HepG2 (cell line): ENCODE data around the gene MLLT1. TPM values are rescaled to one million over a fixed set of nuclear protein-coding genes. Genes with fewer than 3 reads are reported as not detected.

Experiments
- ATAC-seq: fragments of 200-7000 bp; cut with Tn5 transposase; 3 replicates; pipeline ENCODE4 v1.9.1; 2020; ENCODE audit warnings: mild to moderate bottlenecking, moderate library complexity
- BruUV-seq: library from RNA; stranded (reverse); fragments of 400-500 nt; replicated peaks from 2 replicates; lab custom pipeline; 2021; lab: Mats Ljungman, UMichigan
- CTCF ChIA-PET: fragments of 300-600 bp; formaldehyde crosslinking; extraction: SDS; loops from one replicate; lab custom pipeline; 2021; ENCODE audit warnings: low total read pairs, inconsistent platforms, low intra/inter-chr PET ratio; lab: Yijun Ruan, JAX
- POLR2A ChIA-PET: fragments of 350-600 bp; sonication (Branson Sonifier 250); formaldehyde crosslinking; loops from one replicate; lab custom pipeline; 2020; ENCODE audit warnings: antibody characterized with exemption, inconsistent platforms; lab: Yijun Ruan, JAX
- DNase-seq: peaks from one replicate; pipeline ENCODE4 v3.0.0-alpha.2; 2015; ENCODE audit warnings: low spot score
- FAIRE-seq: peaks from 3 replicates; lab custom pipeline; 2011; peaks lifted over from hg19 to GRCh38; lab: Jason Lieb, UNC
- H2AFZ ChIP-seq: one replicate; pipeline ENCODE4 v1.6.1; 2011; ENCODE audit warnings: low read length, inconsistent platforms
- H3K27ac ChIP-seq: fragments of 300-600 bp; 3 replicates; pipeline ENCODE4 v1.8.0; 2011; ENCODE audit warnings: mixed run types, mild to moderate bottlenecking, mixed read lengths, low read length, inconsistent platforms; ENCODE audit not compliant: insufficient read depth; ENCODE audit errors: extremely low read length
- H3K27me3 ChIP-seq, 2 experiments: fragments of 200-600 bp in 1 of 2; 2 replicates in 1 of 2; 3 replicates in 1 of 2; pipeline versions ENCODE4 v1.6.0 to v1.8.0; 2011; ENCODE audit warnings: low read length in 2 of 2, mild to moderate bottlenecking in 2 of 2, moderate library complexity in 2 of 2, inconsistent platforms in 1 of 2; ENCODE audit not compliant: insufficient read depth in 2 of 2, control insufficient read depth in 1 of 2
- H3K36me3 ChIP-seq, 2 experiments: fragments of 200-600 bp in 1 of 2; replicated peaks in 1 of 2; 2 replicates in 1 of 2; 3 replicates in 1 of 2; pipeline versions ENCODE4 v1.5.1 to v1.8.0; 2011; ENCODE audit warnings: low read length in 2 of 2, inconsistent platforms in 1 of 2; ENCODE audit not compliant: insufficient read depth in 2 of 2, control insufficient read depth in 1 of 2
- H3K4me1 ChIP-seq: 2 replicates; pipeline ENCODE4 v1.5.1; 2012; ENCODE audit warnings: low read length, inconsistent platforms; ENCODE audit not compliant: insufficient read depth
- H3K4me2 ChIP-seq: 2 replicates; pipeline ENCODE4 v1.6.0; 2011; ENCODE audit warnings: low read depth, low read length, inconsistent platforms
- H3K4me3 ChIP-seq, 3 experiments: fragments of 200-600 bp in 1 of 3; sonication (generic), shearing (Covaris generic) in 1 of 3; replicated peaks in 1 of 3; 2 replicates each; pipeline ENCODE4 v1.5.1; 2011 to 2016; ENCODE audit warnings: low read length in 3 of 3, inconsistent platforms in 2 of 3, low read depth in 2 of 3, mild to moderate bottlenecking in 2 of 3, control low read depth in 1 of 3, mixed read lengths in 1 of 3; ENCODE audit not compliant: insufficient read depth in 1 of 3
- H3K79me2 ChIP-seq: one replicate; pipeline ENCODE4 v1.6.1; 2011; ENCODE audit warnings: low read length, inconsistent platforms; ENCODE audit not compliant: insufficient read depth
- H3K9ac ChIP-seq: 2 replicates; pipeline ENCODE4 v1.6.0; 2011; ENCODE audit warnings: mild to moderate bottlenecking, low read depth, low read length, inconsistent platforms; ENCODE audit not compliant: insufficient read depth
- H3K9me3 ChIP-seq: 2 replicates; pipeline ENCODE4 v1.5.1; 2012; ENCODE audit warnings: mild to moderate bottlenecking, low read length
- H4K20me1 ChIP-seq: 2 replicates; pipeline ENCODE4 v1.6.0; 2011; ENCODE audit warnings: inconsistent platforms, mild to moderate bottlenecking, low read length, moderate library complexity; ENCODE audit not compliant: insufficient read depth
- AGO2 ChIP-seq: fragments of 200-400 bp; formaldehyde crosslinking; optimal IDR thresholded peaks from 2 replicates; pipeline ENCODE3; 2017; ENCODE audit warnings: mild to moderate bottlenecking, low read depth, low read length, moderate library complexity
- ARID5B ChIP-seq: IDR thresholded peaks from 2 replicates; pipeline ENCODE4 v1.4.0; 2020; ENCODE audit warnings: mild to moderate bottlenecking, missing genetic modification reagents
- WGBS: methylation state at CpG from one replicate; pipeline ENCODE4 v1.1.6; 2017; ENCODE audit warnings: low lambda C conversion rate; 5-methylcytosine and 5-hydroxymethylcytosine counted together
- in situ Hi-C: cut with HindIII; loops from 2 replicates; pipeline ENCODE4 v1.10.0; 2017; ENCODE audit warnings: low pct_unique_long_range_greater_than_20kb; ENCODE audit not compliant: extremely low pct_ligation_motif_present
- intact Hi-C: fragments of 100-400 bp; cut with micrococcal nuclease; formaldehyde crosslinking; loops from one replicate; pipeline ENCODE4 v1.10.0; 2022; ENCODE audit not compliant: unreplicated experiment
- polyA plus RNA-seq, 8 experiments: library from polyadenylated mRNA; depleted of rRNA in 3 of 8; stranded (reverse) in 7 of 8; unstranded in 1 of 8; fragments of >200 nt; fragmentation: Illumina TruSeq in 4 of 8; extraction: Trizol in 4 of 8; gene quantifications; 2 replicates each; pipeline versions ENCODE4 v1.2.1 to v1.2.3, GENCODE V29; 2011 to 2016; ENCODE audit warnings: low read depth in 4 of 8, missing spikeins in 1 of 8, mixed read lengths in 1 of 8; ENCODE audit not compliant: insufficient read depth in 1 of 8
- total RNA-seq, 5 experiments: library from RNA; depleted of rRNA; stranded (reverse); fragments of >200 nt; fragmentation: Illumina TruSeq; extraction: Trizol; gene quantifications; 2 replicates each; pipeline ENCODE4 v1.2.3, GENCODE V29; 2016; ENCODE audit warnings: low read depth in 1 of 5

Gene MLLT1
- total and polyA plus RNA-seq, 2 of the 13 experiments (the other 11 are each of a cell fraction or from before 2014, with no cell fraction given) = 11.7 to 12.2 TPM

DNA sequence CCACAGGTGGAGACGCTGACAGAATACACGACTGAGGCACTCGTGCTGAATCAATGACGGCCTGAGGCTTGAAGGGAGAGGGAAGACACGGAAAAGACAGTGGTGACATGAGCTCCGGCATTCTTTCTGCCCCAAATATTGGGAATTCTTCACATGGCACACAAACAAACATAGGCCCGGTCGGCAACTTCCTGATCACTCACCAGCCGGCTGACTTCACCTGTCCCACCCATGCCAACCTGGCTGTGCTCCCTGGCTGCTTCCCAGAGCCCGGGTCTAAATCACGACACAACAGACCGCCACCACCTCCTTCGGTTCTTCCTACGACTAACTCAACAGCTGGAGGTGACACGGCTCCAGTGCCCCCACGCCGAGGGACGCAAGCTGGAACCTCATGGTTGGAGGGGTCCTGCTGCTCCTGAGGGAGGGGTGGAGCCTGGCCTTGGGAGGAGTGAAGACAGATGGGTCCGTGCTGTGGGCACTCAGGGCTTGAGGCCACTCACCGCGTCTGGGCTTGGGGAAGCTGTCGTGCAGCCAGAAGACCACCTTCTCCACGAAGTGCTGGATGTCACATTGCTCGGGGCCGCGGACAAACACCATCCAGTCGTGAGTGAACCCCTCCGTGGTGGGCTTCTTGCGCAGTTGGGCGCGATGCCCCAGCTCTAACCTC lies 9.6 kb downstream of the MLLT1 start:
- Histone ChIP-seq H3K4me1 (peaks cover 64% of the 10 kb centered on the region), H3K27ac (no peak overlapping the region), H3K9ac (no peak overlapping the region), H3K27me3 (no peaks in the 10 kb centered on the region), H3K4me3 (no peak overlapping the region), H2AFZ (no peak overlapping the region), H3K79me2 (peaks cover 52% of the 10 kb centered on the region), H3K4me2 (no peak overlapping the region), H4K20me1 (peaks cover 9% of the 10 kb centered on the region; the same call in 1 of the 2 replicates), H3K9me3 (no peaks in the 10 kb centered on the region), H3K36me3 (peaks cover 17 to 42% of the 10 kb centered on the region in 2 experiments)
- FAIRE-seq (no peak), ATAC-seq (no peak), DNase-seq (no peak)
- ChIA-PET POLR2A (no interaction called here), CTCF (no interaction called here)
- intact Hi-C loops = no loop called here
- in situ Hi-C loops = no loop called here
- BruUV-seq = no TSS peak
- TF ChIP-seq ARID5B (no peak), AGO2 (peak; percentile 43)
- WGBS = 93% methylated on average over 22 of the region's 31 CpGs
